NOMO-1 treated with dmso at 0.1 percent for 144 hours (cell line): ENCODE results near the gene ETDC.

Experiments used
- DNase-seq: peaks from one replicate; lab custom pipeline; 2025; ENCODE audit not compliant: unreplicated experiment; lab: John Stamatoyannopoulos, UW

ETDC gene

DNA sequence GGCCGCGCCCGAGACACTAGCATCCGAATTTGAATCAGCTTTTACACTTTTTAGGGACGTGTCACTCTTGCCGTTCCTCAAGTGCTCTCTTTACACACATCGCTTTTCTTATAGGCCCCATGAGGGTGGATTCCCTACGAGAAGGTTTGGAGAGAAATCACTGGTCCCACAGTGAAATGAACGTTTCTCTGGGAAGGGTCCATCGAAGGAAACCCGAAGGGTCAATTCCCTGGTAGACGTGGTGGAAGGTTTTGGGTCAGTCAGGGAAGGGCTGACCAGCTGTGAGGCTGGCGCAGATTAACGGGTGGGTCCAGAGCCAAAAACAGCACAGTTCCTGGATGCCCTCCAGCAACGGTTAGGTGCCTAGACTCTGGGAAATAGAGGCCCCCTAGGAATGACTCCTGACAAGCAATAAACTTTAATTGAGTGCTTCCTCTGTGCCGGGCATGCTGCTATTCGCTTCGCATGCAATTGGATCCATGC, 35.9 kb downstream of the ETDC start:
- DNase-seq, result no peak

DNA sequence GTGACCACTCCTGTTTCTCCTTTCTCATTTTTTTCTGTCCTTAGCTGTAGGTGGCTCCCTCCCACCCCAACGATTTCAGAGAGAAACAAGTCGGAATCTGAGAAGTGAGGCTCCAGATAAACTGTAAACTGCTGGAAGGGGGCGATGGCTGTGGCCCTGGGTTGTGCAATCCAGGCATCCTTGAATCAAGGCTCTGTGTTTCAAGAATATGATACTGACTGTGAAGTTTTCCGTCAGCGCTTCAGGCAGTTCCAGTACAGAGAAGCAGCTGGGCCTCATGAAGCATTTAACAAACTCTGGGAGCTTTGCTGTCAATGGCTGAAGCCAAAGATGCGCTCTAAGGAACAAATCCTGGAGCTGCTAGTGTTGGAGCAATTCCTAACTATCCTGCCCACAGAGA, 37.7 kb downstream of the ETDC start:
- peak; percentile 15 for DNase-seq

DNA sequence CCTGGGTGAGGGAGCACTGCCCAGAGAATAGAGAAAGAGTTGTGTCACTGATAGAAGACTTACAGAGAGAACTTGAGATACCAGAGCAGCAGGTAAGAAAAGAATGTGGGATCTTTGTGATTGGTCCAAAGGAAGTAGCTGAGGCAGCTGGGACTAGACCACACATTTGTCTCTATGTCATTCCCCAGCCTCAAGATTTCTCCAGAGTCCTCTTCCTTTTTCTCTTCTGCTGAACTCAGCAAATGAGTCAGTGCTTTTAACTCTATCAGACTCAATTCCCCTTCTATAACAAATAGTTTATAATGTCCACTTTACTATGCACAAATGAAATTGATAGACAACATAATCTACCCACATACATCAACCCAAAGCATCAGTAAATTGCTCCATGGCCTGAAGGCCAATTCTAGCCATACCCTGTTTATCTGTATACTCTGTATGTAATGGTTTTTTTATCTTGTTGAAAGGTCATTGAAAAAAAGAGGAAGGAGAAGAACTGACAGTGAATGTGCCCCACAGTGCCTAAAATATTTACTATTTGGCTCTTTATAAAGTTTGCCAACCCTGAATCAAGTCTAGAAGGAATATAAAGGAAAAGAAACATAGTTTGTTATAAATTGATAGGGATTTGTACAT, 38.2 kb downstream of the ETDC start:
- DNase-seq, result no peak

DNA sequence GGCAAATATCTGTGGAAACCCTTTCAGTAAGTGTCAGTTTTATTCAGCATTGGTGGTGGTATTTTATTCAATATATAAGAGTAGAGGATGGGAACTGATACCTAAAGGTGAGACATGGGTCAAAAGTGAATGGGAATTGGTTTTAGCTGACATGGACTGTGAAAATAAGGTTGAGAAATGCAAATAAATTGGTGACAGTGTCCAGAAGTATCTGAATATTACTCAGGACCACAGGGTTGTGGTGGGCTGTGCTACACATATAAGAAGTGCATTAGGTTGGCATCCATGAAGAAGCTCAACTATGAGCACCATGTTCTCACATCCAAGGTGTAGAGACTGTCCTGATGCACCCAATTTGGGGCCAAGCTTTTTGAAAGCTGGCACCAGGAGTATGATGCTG, 45.0 kb downstream of the ETDC start:
- DNase-seq, result no peak
